Thoracic aorta (tissue), 2 donors: ENCODE data around the gene POLE2. TPM values are rescaled to one million over a fixed set of nuclear protein-coding genes. Genes with fewer than 3 reads are reported as not detected.

Experiments
- ATAC-seq: fragments of 150-250 bp; one replicate; pipeline ENCODE4 v1.8.0; 2017; ENCODE audit warnings: low read depth; ENCODE audit not compliant: insufficient number of reproducible peaks, low FRiP score
- DNase-seq: peaks from one replicate; pipeline ENCODE4 v3.0.0-alpha.2; 2020; ENCODE audit warnings: low spot score
- H3K27ac ChIP-seq, 2 donors: fragments of 200-600 bp; sonication (generic); 1 replicate in 1 of 2; 2 replicates in 1 of 2; pipeline ENCODE4 v1.5.1; 2016; ENCODE audit warnings: mild to moderate bottlenecking in 2 of 2, moderate library complexity in 2 of 2
- H3K27me3 ChIP-seq: fragments of 200-600 bp; sonication (generic); replicated peaks from 2 replicates; pipeline ENCODE4 v1.6.0; 2016; ENCODE audit warnings: mild to moderate bottlenecking; ENCODE audit not compliant: insufficient read depth
- H3K36me3 ChIP-seq: fragments of 200-600 bp; sonication (generic); one replicate; pipeline ENCODE4 v1.5.1; 2016
- H3K4me1 ChIP-seq, 2 donors: fragments of 200-600 bp; sonication (generic); 1 replicate in 1 of 2; 2 replicates in 1 of 2; pipeline versions ENCODE4 v1.5.1 to v1.6.0; 2016; ENCODE audit warnings: low read depth in 2 of 2, mild to moderate bottlenecking in 1 of 2; ENCODE audit not compliant: control insufficient read depth in 1 of 2
- H3K4me3 ChIP-seq: fragments of 200-600 bp; sonication (generic); 2 replicates; pipeline ENCODE4 v1.5.1; 2016; ENCODE audit warnings: mild to moderate bottlenecking
- H3K9me3 ChIP-seq: fragments of 200-600 bp; sonication (generic); 2 replicates; pipeline ENCODE4 v1.5.1; 2016
- total RNA-seq, 2 donors: library from RNA; depleted of rRNA; stranded (reverse); fragments of >200 nt; gene quantifications; one replicate each; pipeline versions ENCODE4 v1.1.0 to v1.2.3, GENCODE V29; 2016
- TF ChIP-seq, protein P1 (sequence below): fragments of 200-600 bp; sonication (generic); IDR thresholded peaks from one replicate; pipeline ENCODE4 v1.5.1; 2019; ENCODE audit warnings: antibody characterized with exemption

Gene POLE2
- total RNA-seq, 2 donors from 2014 or later, result 0.27 to 9.1 TPM

DNA sequence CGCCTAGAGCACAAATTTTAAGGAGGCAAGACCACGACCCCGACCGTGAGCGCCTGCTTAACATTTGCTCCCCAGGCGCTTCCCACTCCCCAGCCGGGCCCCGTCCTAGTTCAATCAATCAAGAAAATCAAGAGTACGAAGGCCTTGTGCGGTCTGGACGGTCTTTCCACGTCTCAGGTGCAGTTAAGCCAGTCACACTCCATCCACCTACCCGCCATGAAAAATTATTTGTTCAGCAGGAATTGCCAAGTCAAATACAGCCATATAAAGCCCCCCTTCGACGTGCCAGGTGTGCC, 89.9 kb downstream of the POLE2 start:
- TF ChIP-seq, protein P1, sequence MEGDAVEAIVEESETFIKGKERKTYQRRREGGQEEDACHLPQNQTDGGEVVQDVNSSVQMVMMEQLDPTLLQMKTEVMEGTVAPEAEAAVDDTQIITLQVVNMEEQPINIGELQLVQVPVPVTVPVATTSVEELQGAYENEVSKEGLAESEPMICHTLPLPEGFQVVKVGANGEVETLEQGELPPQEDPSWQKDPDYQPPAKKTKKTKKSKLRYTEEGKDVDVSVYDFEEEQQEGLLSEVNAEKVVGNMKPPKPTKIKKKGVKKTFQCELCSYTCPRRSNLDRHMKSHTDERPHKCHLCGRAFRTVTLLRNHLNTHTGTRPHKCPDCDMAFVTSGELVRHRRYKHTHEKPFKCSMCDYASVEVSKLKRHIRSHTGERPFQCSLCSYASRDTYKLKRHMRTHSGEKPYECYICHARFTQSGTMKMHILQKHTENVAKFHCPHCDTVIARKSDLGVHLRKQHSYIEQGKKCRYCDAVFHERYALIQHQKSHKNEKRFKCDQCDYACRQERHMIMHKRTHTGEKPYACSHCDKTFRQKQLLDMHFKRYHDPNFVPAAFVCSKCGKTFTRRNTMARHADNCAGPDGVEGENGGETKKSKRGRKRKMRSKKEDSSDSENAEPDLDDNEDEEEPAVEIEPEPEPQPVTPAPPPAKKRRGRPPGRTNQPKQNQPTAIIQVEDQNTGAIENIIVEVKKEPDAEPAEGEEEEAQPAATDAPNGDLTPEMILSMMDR, result no peak
- Histone ChIP-seq H3K4me1 (peaks cover 0 to 11% of the 10 kb centered on the region in 2 donors), H3K27me3 (no peaks in the 10 kb centered on the region), H3K36me3 (no peaks in the 10 kb centered on the region), H3K4me3 (peak overlapping the region; percentile 96), H3K9me3 (no peaks in the 10 kb centered on the region), H3K27ac (peak overlapping the region; percentile 94 to 98)
- DNase-seq (no peak), ATAC-seq (no peak)

DNA sequence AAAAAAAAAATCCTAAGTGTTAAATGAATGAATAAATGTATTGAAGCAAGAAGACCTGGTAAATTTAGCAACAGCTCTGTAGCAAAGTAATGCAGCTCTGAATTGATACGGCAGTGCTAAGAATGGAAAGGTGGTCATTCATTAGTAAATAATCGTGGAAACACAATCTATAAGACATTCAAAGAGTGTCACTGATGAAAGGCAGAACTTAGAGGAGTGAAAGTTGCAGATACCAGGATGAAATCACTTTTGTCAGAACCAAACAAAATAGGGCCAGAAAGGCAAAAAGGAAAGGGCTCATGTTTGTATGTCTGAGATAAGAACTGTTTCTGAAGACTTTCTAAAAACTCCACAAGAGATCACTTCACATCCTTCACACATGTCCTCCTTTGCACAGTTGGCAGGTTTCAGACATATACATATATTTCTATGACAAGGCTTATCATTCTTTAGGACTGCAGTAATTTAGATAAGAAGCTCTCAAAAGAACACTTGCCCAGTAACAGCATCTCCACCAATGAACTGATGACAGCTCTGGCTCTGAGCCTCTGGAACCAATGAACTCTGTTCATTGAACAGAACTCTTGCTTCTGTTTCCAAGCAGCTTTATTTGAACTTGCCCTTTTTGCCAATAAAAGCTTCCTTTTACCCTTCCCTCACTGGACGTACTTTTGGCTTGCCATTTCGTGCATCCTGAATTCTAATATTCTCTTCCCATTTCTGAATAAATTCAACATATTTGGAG, 93.5 kb downstream of the POLE2 start:
- H3K9me3 ChIP-seq, result no peaks in the 10 kb centered on the region
- H3K4me1 ChIP-seq, result peaks cover 0 to 8% of the 10 kb centered on the region in 2 donors
- no peak overlapping the region for H3K4me3 ChIP-seq
- no peak for ATAC-seq
- TF ChIP-seq, protein P1, result no peak
- H3K27ac ChIP-seq, result no peak overlapping the region
- no peak for DNase-seq
- H3K27me3 ChIP-seq, result no peaks in the 10 kb centered on the region
- H3K36me3 ChIP-seq, result no peaks in the 10 kb centered on the region

Other genes starting within 250 kb of the POLE2 start
- gene RPS29, start 101.8 kb downstream of the POLE2 start, total RNA-seq, result 1,000 to 10,000 TPM; 2,433 to 4,116 TPM
- 10 to 100 TPM in 1 of 2 donors, 1 to 10 TPM in 1; 4.1 to 21.9 TPM for gene LRR1, start 89.3 kb downstream of the POLE2 start, total RNA-seq
- 100 to 1,000 TPM; 120 to 180 TPM for gene RPL36AL, start 67.6 kb downstream of the POLE2 start, total RNA-seq
- gene MGAT2, start 67.4 kb downstream of the POLE2 start, total RNA-seq, result 10 to 100 TPM; 24.0 to 45.9 TPM
- gene DNAAF2, start 53.0 kb downstream of the POLE2 start, total RNA-seq, result 1 to 10 TPM; 8.6 to 9.1 TPM
- 10 to 100 TPM; 10.8 to 11.4 TPM for gene KLHDC1, start 4.9 kb upstream of the POLE2 start, total RNA-seq
- 10 to 100 TPM; 48.4 to 53.9 TPM for gene KLHDC2, start 79.9 kb upstream of the POLE2 start, total RNA-seq
- 100 to 1,000 TPM in 1 of 2 donors, 10 to 100 TPM in 1; 49.5 to 126 TPM for gene NEMF, start 164.6 kb upstream of the POLE2 start, total RNA-seq
- gene ARF6, start 204.9 kb upstream of the POLE2 start, total RNA-seq, result 10 to 100 TPM; 33.7 to 67.2 TPM